Hematopoietic multipotent progenitor cell treated with erythropoietin and hydrocortisone succinate and interleukin-3 and kit ligand, for 4 days (in vitro differentiated cells): ENCODE results near the gene COA6.

Experiments
- DNase-seq: peaks from one replicate; pipeline ENCODE4 v3.0.0-alpha.2; 2015

Gene COA6

DNA sequence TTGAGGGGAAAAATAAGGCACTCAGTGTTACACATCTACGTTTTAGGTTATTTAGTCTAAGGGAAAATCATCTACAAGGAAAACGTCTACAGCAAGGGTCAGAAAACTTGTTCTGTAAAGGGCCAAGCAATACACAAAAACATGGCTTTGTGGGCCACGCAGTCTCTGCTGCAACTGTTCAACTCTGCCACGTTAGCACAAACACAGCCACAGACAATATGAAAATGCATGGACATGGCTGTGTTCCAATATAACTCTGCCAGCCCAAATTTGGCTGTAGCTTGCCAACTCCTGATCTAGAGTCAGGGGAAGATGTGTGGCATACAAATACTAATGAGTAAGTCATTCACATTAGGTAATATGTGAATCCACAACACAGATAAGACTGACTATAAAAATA lies 40.7 kb downstream of the COA6 start:
- DNase-seq, result no peak

DNA sequence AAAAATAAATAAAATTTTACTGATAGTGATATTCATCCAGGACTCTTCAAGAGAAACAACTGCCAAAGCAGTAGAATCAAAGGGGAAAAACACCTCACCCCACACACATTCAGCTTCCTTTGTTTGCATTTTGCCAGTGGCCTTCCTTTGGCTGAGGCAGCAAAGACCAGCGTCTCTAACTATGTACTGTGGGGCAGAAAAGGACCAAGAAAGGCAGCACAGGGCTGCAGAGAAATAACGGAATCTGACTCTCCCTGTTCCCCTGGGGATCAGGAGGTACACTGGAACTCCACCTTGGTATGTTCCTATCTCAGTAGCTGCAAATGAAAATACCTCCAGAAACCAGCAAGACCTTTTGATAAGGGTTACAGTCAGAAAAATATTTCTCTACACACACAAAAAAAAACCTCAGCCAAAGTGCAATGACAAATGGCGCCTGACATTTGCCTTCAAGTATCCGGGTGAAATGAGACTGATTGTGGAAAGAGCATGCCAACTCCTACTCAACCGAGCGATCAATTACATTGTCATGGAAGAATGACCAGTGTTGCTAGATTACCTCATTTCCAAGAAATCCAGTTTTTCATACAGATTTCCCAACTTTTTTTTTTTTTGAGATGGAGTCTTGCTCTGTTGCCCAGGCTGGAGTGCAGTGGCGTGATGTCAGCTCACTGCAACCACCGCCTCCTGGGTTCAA lies 54.8 kb downstream of the COA6 start:
- DNase-seq, result no peak

DNA sequence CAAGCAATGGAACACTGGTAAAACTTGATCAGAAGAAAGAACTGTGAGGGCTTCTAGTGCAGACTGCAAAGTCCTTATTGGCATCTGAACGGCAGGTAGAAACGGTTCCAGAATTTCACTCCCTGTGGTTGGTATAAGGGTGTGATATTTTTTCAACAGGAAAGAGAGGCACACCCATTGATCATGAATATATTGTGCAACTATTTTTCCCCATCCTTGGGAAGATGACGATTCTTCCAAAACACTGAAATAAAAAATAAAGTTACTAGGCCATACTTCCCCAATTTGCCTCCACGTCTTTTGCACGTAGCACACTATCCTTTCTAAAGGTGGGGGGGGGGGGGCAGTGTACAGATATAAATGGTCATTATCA lies 56.2 kb downstream of the COA6 start:
- peak; percentile 24 for DNase-seq

DNA sequence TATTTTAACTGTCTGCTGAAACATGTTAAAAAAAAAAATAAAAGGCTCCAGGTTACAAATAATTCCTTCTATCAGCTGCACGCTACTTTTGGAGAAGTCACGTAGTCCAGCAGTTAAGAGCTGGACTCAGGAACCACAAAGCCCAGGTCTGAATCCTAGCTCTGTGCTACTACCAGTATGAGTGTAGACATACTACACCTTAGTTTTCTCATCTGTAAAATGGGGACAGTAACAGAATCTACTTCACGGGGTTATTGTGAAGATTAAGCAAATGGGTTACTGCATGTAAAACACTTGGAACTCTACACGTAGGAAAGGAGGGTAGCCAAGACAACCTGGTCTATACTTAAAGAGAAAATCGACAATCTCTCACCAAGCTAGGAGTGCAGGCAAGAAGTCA lies 57.4 kb downstream of the COA6 start:
- no peak for DNase-seq

DNA sequence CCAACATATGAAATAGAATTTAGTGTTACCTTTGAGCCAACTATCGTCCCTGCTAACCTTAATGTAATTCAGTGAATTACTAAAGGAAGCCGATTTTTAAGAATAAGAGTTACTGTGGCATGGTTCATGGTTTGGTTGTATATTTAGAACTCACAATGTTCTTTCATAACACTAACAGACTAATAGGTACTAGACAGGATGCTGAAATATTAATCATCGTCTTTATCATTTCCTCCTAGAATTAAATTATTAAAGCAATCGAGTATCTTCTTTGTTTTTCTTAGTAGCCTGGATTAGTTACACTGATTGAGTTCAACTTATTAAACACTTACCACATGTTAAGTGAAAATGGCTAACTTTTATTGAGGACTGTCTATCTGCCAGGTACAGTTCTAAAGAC lies 58.0 kb downstream of the COA6 start:
- DNase-seq, result no peak

DNA sequence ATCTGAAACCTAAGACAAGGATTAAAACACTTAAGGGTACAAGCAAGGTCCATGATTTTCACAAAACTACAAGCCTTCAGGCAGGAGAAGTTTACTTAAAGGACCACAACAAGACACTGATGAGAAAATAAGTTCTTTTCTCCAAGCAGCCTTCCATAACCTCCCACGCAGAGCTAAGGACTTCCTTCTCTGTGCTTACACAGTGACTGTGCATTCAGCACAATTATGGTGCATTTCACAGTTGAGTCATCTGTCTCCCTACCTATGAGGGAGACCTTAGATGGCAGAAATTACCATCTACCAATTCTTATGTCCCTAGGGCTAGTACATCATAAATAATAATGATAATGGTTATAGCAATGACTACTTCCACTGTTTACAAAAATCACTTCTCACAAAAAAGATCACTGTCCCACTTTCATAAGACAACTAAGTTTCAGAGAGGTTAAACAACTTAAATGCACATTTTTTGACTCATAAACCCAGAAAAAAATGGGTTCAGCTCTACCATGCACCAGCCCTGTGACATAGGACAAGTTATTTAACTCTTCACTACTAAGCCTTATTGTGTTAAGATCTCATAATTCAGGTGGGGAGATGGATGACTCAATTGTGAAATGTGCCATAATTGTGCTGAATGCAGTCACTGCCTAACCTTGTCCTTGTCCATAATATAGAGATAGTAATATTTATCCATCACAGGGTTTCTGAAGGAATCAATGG lies 60.5 kb downstream of the COA6 start:
- DNase-seq, result no peak
